Activated CD4-positive, CD25-positive, alpha-beta regulatory T cell treated with anti-CD3 and anti-CD28 coated beads, Interleukin-2, amount 50 U/mL, for 72 hours (primary cell): ENCODE data around the gene DCDC1.

Source experiments
- DNase-seq: peaks from one replicate; pipeline ENCODE4 v3.0.0; 2021

Gene DCDC1

DNA sequence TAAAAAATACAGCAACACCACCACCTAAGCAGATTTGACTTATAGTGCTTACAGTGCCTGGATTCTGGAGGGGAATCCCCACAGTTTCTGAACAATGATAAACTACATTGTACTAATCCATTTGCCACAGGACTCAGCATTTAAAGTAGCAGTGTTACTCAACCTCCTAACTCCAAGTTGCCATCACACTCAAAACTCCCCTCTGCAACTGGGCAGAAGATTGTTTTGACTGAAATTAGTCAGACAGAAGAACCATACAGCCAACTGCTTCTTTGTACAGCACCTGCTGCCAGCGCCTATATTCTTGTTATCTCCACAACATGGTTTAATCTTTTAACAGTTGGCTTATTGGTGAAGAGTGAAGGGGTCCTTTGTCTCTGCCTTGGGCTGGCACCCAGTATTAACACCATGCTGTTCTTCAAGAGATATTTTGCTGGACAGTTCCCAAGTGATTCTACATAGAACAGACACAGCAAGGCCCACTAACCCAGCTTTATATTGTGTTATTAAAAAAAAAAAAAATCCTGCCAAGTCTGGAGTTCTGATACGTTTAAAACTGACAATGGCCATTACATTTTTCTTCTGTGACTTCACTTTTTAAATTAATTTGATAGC lies 273.2 kb downstream of the DCDC1 start:
- no peak for DNase-seq

DNA sequence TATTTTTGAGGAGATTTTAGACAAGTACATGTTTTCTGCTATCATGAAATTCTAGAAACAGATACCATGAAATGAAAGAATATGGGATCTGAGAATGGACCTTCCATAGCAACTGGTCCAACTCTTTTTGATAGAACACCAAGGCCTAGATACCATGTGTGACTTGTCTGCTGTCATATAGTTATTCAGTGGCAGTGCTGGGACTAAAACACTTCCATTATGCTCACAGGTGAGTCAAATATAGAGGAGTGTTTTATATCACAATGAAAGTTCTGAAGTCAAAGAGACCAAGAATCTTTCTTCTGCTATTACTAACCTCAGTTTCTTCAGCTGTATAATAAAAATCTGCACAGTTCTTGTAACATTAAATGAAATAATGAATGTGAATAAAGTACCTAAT lies 276.9 kb downstream of the DCDC1 start:
- DNase-seq = no peak

DNA sequence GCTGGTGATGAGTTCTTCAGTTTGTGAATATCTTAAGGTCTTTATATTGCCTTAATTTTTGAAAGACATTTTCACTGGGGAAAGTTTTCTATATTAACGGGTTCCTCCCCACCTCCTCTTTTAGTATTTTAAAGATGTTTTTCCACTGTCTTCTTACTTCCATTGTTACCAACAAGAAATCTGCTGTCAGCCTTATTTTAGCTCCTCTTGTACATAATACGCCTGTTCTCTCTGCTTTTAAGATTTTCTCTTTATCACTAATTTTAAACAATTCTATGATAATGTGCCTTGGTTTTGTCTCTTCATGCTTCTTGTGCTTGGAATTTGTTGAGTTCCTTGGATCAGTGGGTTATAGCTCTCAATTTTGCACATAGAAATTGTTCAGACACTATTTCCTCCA lies 280.4 kb downstream of the DCDC1 start:
- DNase-seq = no peak

DNA sequence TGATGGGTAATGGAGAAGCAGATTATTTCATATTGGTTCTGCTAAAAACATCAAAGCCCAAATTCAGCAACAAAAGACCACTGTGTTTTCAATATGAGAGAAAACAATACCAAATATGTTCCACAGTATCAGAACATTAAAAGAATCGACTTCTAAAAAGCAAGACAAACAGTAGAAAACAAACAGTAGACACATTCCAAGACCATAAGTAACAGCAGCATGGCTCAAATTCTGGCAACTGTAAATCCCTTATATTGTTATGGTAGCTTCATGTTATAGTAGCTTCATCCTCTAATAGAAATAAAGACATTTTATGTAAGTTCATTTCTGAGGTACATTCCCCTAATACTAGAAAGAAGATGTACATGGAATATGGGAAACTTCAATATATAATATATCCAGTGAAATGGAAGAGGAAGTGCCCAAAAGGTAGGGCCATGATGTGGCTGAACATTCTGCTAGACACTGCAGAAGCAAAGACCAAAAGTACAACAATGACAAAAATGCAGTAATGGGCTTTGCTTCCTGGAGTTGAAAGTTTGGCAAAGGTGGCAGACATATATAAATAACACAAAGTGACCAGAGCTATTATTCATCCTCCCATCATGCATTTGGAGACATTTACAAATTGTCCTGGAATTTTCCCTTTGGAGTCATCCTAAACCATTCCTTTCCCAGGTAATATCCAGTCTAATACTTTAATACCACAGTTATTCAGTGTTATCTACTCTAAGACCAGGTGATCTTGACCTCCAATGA lies 299.9 kb downstream of the DCDC1 start:
- no peak for DNase-seq

DNA sequence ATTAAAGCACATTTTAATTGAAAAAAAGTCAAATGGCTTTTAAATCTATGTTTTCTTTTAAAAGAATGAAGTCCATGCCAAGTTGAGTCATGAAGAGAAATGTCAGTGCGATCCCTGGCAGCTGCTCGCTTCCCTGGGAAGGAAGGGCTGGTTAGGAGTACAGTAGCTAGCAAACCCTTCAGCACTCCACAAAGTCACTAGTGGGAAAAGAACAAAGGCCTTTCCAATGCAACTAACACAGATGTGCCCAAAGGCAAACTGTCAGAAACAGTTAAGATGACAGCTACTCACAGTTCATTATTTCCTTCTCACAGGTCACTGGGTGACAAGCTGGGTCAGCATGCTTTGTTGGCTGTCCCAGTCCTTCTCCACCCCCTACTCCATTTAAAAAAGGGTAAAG lies 308.7 kb downstream of the DCDC1 start:
- no peak for DNase-seq

DNA sequence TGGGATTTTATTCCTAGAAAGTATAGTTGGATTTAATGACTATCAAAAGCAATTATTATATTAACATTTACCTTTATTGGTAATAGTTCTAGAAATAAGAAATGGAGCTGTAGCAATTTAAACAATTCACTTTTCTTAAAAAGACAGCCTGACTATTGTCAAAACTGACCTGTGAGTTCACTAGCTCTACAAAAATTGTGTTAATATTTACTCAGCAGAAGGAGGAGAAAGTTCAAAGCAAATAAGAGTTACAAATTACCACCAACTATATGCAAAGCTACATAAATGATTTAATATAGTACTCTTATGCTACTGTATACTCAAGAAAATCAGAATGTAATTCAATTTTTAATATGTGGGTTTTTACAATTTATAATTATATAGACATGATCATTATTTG lies 310.0 kb downstream of the DCDC1 start:
- no peak for DNase-seq

DNA sequence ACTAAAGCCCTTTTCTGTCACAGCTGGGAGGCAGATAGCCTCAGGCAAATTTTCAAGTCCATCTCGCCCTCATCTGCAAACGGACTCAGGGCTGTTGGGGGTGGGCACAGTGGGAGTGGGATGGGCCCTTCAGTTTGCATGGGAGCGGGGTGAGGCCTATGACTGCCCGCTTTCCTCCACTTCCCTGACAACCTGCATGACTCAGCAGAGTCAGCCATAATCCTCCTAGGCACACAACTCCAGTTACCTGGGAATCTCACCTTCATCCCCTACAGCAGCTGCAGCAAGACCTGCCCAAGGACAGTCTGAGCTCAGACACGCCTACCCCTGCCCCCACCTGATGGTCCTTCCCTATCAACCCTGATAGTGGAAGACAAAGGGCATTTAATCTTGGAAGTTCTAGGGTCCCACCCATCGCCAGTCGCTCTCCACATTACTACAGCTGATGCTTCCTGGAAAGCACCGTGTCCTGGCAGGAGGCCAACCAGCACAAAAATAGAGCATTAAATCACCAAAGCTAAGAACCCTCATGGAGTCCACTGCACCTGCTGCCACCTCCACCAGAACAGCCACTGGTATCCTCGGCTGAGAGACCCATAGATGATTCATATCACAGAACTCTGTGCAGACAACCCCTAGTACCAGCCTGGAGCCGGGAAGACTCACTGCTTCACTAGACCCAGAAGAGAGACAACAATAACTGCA lies 319.3 kb downstream of the DCDC1 start:
- no peak for DNase-seq

DNA sequence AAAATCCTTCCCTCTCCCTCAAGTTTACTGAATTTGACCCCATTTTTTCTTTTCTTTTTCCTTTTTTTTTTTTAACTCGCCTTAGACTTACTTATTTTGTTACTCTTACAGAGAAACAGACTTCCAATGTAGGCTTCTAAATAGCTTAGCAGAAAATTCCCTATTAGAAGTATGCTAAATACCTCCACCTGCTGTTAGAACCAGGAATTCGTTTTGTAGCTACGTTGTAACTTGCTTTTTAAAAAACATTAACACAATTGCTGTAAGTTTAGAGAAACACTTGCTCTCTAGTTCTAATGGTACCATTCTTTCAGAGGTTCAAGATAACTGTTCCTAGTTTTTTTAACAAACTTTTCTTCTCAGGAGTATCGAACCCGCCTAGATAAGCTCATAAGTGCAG lies 324.2 kb downstream of the DCDC1 start:
- DNase-seq = no peak

DNA sequence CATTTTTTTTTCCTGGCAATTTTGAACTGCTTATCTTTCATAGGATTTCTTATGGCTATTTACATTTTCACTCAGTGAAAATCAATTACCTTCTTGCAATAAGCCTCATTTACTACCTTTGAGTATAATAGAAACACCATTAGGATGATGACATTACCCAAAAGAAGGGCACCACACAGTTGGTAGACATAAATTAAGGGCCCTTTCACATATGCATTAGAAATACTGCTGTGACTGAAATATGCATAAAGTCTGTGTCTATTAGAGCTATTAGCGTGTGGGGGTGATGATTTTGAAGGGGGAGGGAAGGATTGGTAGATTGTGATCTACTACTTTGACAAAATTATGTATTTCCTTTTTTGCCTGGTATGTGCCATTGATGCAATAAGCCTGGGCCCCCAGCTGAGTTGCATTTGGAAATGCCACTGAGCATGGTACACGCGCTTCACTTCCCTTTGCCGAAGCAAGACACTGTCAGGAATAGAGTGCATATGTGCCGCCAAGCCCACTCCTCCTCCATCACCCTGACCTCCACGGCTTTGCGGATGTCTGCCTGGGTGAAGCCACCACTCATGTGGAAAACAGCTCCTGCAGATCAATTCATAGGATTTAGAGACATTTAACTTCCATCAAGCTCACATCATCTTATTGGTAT lies 339.3 kb downstream of the DCDC1 start:
- DNase-seq = no peak

DNA sequence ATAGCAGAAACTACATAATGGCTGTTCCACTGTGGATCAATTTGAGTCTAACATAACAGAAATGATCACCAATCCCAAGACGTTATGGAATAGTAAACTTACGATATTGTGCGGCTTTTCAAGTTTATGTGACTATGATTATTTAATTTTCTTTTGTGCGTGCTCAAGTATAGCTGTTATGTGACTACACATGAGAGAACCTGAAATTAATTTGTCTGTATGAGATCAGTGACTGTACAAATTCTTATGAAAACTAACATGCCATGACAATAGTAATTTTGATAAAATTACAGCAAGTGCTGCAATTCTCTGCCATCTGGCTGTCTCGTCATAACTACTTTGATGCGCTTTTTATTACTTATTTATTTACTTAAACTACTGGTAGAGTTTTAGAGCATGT lies 343.2 kb downstream of the DCDC1 start:
- DNase-seq = no peak

DNA sequence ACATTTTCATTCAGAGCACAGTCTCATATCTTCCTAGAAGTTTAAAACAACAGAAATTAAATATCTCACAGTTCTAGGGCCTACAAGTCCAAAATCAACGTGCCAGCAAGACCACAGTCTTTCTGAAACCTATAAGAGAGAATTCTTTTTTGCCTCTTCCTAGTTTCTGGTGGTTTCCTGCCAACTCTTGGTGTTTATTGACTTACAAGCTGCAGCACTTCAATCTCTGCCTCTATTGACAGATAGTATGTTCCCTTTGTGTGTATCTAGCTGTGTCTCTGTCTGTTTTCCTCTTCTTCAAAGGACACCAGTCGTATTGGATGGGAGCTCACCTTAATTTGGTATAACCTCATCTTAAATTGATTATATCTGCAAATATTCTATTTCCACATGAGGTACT lies 347.5 kb downstream of the DCDC1 start:
- no peak for DNase-seq

DNA sequence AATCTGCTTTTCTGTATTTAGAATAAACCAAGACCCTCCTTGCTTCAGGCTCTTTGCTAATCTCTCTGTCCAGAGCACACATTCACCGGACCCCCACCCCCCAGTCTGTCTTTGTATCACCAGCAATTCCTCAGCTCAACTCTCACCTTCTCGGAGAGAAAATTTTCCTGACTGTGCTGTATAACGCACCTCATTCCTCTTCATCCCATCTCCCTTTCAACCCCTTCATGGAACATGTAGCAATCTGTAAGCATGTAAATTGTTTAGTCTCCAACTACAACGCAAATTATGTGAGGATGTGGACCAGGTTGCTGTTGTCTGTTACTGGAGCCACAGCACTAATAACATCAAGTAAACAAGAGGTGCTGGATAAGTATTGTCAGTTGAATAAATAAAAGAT lies 349.8 kb downstream of the DCDC1 start:
- DNase-seq = no peak

DNA sequence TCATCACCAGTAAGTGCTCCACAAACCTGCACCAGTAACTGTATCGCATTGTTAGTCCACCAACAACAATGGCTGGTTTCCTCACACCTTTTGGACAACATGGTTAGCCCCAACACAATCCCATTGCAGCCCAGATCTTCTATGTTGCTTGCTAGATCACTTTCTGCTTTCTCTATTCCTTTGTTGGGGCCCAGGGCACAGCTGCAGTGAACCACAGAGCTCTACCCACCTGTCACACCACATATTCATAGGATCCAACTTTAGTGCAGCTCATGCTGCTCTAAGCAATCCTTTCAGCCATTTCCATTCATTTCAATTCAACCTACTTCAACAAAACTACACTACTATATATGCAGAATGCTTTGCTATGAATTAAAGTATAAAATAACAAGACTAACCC lies 364.3 kb downstream of the DCDC1 start:
- DNase-seq = no peak

DNA sequence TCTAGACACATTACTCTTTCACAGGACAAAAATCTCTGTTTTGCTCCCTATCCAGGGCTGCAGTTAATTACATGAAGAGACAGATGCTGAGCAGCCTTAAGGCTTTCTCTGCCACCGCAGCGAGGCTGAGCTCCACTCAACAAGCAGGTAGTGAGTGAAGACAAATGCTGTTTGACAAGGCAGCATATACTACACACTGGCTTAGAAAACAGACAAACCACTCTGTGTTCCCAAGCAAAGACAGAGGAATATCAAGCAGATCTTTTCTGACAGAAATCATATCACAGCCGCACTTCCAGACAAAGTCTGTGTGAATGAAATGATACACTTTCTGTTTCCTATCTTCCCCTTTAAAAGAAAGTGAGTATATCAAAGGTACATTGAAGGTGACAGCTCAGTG lies 368.1 kb downstream of the DCDC1 start:
- no peak for DNase-seq

DNA sequence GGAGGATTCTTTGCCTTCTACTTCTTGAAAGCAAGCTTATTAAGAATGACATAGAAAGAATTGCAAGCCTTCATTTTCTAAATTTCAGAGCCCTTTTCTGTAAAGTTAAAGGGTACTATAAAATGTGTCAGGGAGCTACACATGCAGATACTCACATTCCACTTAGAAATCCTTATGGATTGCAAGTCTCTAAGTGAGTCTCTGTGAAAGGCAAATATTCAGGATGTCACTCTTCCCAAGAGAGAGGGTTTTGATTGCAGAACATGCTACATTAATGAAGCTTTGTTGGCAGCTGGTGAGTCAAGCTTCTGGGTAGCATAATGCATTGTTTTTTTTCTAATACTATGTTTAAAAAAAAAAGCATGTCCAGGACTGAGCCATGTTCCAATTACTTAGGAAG lies 369.2 kb downstream of the DCDC1 start:
- DNase-seq = no peak

DNA sequence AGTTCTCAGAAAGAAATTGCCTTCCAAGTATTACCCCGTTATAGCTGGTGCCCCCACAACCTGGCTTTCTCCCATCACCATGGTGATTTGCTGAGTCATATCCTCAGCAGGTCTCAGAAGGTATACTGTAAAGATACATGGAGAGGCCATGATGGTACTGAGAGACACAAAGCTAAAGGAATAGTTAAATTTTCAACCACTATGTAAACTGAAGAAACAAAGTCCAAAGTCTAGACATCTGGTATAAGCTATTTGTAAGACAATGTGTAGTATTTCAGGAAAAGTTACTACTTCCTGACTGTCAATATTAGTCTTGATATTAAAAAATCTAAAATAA lies 377.1 kb downstream of the DCDC1 start:
- no peak for DNase-seq

DNA sequence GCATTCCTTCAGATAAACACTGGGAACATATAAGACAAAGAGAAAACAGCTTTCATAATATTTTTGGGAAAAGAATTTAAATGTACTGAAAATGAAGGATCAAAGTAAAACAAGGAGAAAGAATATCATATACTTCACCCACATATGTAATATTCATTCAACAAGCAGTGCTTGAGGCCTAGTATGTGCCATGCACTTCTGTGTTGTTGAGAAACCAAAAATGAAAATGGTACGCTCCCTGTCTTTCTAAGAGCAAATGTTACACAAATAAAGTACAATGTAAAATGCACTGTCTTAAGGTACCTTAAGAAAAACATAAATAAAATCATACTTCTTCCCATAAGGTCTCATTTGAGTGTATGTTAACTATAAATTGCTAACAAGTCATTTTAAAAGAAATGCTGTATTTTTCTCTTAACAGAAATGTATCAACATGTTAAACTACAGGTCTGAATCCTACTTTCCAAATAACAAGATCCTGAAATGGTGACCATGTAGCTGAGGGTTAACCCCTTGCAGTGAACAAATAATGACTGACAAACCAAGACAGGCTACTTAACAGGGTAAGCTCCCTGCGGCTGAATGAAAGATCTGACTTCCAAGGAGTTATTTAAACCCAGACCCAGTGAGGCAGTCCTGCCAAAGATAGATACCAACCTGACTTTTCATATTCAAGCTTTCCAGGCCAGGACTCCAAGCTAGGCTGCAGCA lies 377.6 kb downstream of the DCDC1 start:
- DNase-seq = no peak

DNA sequence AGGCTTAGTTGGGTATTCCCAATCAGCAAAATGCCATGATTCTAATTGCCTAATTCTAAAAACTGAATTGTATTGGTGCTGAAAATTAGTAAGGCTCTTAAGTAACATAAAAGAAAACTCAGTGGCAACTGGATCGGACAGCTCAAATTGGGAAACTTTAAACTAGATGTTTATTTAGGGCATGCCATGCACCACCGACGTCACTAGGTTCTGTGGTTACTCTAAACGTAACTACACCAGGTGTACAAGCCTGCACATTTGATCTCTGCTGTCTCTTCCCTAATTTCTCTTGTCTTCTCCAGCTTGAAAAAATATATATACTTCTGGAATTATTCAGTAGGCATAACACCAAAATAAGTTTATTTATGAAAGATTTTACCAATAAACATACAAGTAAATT lies 378.2 kb downstream of the DCDC1 start:
- no peak for DNase-seq

DNA sequence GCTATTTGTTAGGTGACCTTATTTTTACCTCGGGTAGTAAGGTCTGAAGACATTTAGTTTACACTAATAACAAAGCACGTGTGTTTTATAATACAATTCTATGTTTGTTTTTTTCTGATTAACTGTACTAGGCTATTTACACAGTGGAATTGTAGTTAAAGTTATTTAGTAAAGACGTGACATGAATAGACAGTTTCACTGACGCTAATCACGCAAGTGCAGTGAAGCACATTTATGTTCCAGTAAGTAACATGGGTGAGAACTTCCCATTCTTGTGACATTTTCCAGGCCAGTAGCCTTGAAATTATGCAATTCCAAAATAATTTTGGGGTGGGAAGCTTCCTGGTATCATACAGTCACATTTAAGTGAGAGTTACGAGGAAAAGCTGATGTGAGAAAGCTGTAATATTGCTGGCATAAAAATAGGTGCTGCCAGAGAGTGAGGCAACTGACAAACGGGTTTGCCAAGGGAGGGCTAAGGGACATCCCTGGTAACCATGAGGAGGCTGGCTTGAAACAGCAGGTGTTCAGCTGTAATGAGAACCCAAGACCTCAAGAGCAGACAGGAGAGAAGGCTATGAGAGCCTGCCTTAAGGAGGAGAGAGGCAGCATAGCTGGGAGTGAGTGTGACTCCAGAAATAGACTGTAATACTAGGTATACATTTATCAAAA lies 378.8 kb downstream of the DCDC1 start:
- no peak for DNase-seq

DNA sequence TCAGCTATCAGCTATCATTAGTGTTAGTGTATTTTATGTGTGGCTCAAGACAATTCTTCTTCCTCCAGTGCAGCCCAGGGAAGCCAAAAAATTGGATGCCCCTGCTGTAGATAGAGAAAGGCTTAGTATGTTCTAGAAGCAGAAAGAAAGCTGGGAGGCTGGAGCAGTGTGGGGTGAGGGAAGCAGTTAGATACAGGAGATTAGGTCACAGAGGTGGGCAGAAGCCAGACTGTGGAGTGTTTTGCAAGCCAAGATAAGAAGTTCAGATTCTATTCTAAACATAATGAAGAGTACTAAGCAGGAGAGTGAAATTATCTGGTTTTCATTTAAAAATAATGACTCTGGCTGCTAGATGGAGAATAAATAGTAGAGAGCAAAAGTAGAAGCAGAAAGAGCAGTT lies 381.7 kb downstream of the DCDC1 start:
- DNase-seq = no peak

DNA sequence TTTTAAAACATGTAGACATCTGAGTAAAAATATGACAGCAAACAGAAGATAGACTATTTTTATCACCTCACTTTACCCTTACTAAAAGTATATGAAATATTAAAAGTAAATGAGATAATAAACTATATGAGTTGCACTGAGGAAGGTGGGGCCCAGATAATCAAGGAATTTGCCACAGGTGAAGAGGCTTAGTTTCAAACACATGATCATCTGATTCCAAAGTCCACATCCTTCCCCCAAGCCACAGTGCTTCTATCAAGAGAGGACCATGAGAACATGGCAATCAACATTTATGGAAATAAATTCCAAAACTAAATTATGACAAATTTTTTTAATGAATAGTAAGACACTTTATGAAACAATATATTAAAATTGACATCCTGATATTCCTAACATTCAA lies 384.0 kb downstream of the DCDC1 start:
- no peak for DNase-seq

DNA sequence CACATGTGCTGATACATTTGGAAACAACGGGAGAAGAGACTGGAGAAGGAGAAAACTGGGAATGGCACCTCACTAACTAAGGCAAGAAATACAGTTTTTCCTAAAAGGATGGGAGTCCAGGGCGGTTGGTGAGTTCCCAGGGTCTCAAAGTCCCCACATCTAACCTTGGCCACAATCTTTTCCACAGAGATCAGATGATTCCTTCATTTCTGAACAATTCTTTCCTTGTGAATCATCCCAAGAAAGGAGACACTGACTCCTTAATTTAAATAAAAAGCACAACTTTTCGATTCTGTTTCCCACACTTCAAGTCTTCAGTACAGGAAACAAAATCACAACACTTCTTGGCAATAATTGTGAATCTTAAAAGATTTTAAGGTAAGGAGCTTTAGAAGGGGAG lies 384.7 kb downstream of the DCDC1 start:
- DNase-seq = no peak

DNA sequence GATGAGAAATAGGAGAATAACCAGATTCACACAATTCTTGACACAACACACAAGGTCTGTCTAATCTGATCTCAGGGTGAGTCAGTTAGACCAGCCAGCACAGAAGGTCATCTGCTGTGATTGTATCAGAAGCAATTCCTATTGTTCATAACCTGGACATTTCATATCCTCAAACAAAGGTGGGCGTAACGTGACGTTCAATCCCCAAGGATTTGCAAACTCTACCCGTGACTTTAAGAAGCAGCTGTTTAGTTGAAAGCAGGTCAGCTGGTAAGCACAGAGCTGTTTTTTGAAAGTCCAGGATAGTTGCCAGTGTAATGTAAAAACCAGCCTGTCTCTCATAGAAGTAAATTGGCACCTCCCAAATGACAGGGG lies 385.1 kb downstream of the DCDC1 start:
- no peak for DNase-seq
